Neuronal stem cell (in vitro differentiated cells): ENCODE results near the gene POLH.
"Not testable (repeated sequence)": the region's sequence is repeated elsewhere in the genome, so short reads cannot be mapped to it uniquely, and the experiment has no call there.

Source experiments
- DNase-seq: peaks from one replicate; pipeline ENCODE4 v3.0.0-alpha.2; 2013; ENCODE audit warnings: low spot score
- H2AFZ ChIP-seq: one replicate; pipeline ENCODE4 v1.6.1; 2013; ENCODE audit warnings: mild to moderate bottlenecking, low read length, inconsistent platforms
- H2AK5ac ChIP-seq: 2 replicates; pipeline ENCODE4 v1.6.1; 2013; ENCODE audit warnings: low read depth, mild to moderate bottlenecking, inconsistent platforms, low read length, moderate library complexity, mixed read lengths
- H2BK120ac ChIP-seq: 2 replicates; pipeline ENCODE4 v1.6.1; 2013; ENCODE audit warnings: low read depth, mild to moderate bottlenecking, inconsistent platforms, low read length, moderate library complexity, mixed read lengths
- H2BK12ac ChIP-seq: one replicate; pipeline ENCODE4 v1.6.1; 2013; ENCODE audit warnings: low read length, inconsistent platforms
- H2BK15ac ChIP-seq: 2 replicates; pipeline ENCODE4 v1.6.1; 2013; ENCODE audit warnings: mild to moderate bottlenecking, low read length, inconsistent platforms, mixed read lengths
- H2BK5ac ChIP-seq: one replicate; pipeline ENCODE4 v1.6.1; 2013; ENCODE audit warnings: inconsistent platforms, mild to moderate bottlenecking, low read length, moderate library complexity
- H3K14ac ChIP-seq: one replicate; pipeline ENCODE4 v1.6.1; 2013; ENCODE audit warnings: low read length, inconsistent platforms
- H3K18ac ChIP-seq: 2 replicates; pipeline ENCODE4 v1.6.1; 2013; ENCODE audit warnings: low read length, inconsistent platforms
- H3K23ac ChIP-seq: 2 replicates; pipeline ENCODE4 v1.6.1; 2013; ENCODE audit warnings: low read depth, mild to moderate bottlenecking, mixed read lengths, low read length, inconsistent platforms; ENCODE audit not compliant: poor library complexity
- H3K27ac ChIP-seq: replicated peaks from 3 replicates; pipeline ENCODE4 v1.5.1; 2013; ENCODE audit warnings: low read length, inconsistent platforms
- H3K27me3 ChIP-seq, 3 experiments: 2 replicates each; pipeline ENCODE4 v1.6.1; 2013; ENCODE audit warnings: low read length in 3 of 3, mild to moderate bottlenecking in 2 of 3, inconsistent platforms in 1 of 3, low read depth in 1 of 3, mixed read lengths in 1 of 3, moderate library complexity in 1 of 3; ENCODE audit not compliant: control insufficient read depth in 3 of 3, insufficient read depth in 3 of 3
- H3K36me3 ChIP-seq, 2 donors: replicated peaks in 1 of 2; 2 replicates each; pipeline ENCODE4 v1.6.1; 2013; ENCODE audit warnings: low read length in 2 of 2; ENCODE audit not compliant: control insufficient read depth in 2 of 2, insufficient read depth in 2 of 2
- H3K4ac ChIP-seq: 2 replicates; pipeline ENCODE4 v1.6.1; 2013; ENCODE audit warnings: inconsistent platforms, mild to moderate bottlenecking, low read length, moderate library complexity
- H3K4me1 ChIP-seq, 2 donors: 1 replicate in 1 of 2; 2 replicates in 1 of 2; pipeline ENCODE4 v1.6.1; 2013; ENCODE audit warnings: low read length in 2 of 2, low read depth in 1 of 2; ENCODE audit not compliant: control insufficient read depth in 2 of 2, insufficient read depth in 1 of 2
- H3K4me2 ChIP-seq: one replicate; pipeline ENCODE4 v1.6.1; 2013; ENCODE audit warnings: mild to moderate bottlenecking, low read length, inconsistent platforms; ENCODE audit not compliant: insufficient read depth, poor library complexity, severe bottlenecking
- H3K4me3 ChIP-seq, 2 donors: 2 replicates each; pipeline ENCODE4 v1.5.1; 2013; ENCODE audit warnings: low read length in 2 of 2, mild to moderate bottlenecking in 2 of 2, inconsistent platforms in 1 of 2, moderate library complexity in 1 of 2
- H3K79me1 ChIP-seq: one replicate; pipeline ENCODE4 v1.6.1; 2013; ENCODE audit warnings: low read depth, mild to moderate bottlenecking, inconsistent platforms, low read length, moderate library complexity
- H3K9ac ChIP-seq: one replicate; pipeline ENCODE4 v1.6.1; 2013; ENCODE audit warnings: mild to moderate bottlenecking, low read depth, low read length, inconsistent platforms; ENCODE audit not compliant: poor library complexity
- H3K9me3 ChIP-seq, 2 donors: replicated peaks in 1 of 2; 2 replicates each; pipeline versions ENCODE3 to v1.6.1; 2013; ENCODE audit warnings: low read length in 2 of 2, mild to moderate bottlenecking in 2 of 2, inconsistent platforms in 1 of 2, low read depth in 1 of 2, mixed read lengths in 1 of 2, moderate library complexity in 1 of 2; ENCODE audit not compliant: control insufficient read depth in 2 of 2, insufficient read depth in 1 of 2
- H4K8ac ChIP-seq: one replicate; pipeline ENCODE4 v1.6.1; 2013; ENCODE audit warnings: low read depth, mild to moderate bottlenecking, inconsistent platforms, low read length, moderate library complexity
- H4K91ac ChIP-seq: one replicate; pipeline ENCODE4 v1.6.1; 2013; ENCODE audit warnings: low read length, low read depth, mild to moderate bottlenecking, inconsistent platforms; ENCODE audit not compliant: poor library complexity
- WGBS, 2 donors: extraction: QIAGEN DNeasy Blood & Tissue Kit; methylation state at CpG; one replicate each; pipeline ENCODE4 v1.1.7; 2013; ENCODE audit warnings: missing lambda C conversion rate in 2 of 2, mixed read lengths in 1 of 2; ENCODE audit not compliant: insufficient read length in 2 of 2, insufficient replicate concordance in 1 of 2; ENCODE audit errors: extremely low coverage in 2 of 2; 5-methylcytosine and 5-hydroxymethylcytosine counted together

Gene POLH

GRCh38 chr6:43584892-43585570, 9.0 kb downstream of the POLH start:
- Histone ChIP-seq H2BK15ac (no peak overlapping the region), H3K4me3 (no peak overlapping the region), H3K27ac (no peak overlapping the region), H4K8ac (no peak overlapping the region), H3K9ac (no peak overlapping the region), H3K79me1 (no peaks in the 10 kb centered on the region), H3K23ac (no peak overlapping the region), H2BK120ac (no peak overlapping the region), H2AFZ (no peak overlapping the region), H4K91ac (no peak overlapping the region), H3K36me3 (peaks cover 20 to 80% of the 10 kb centered on the region in 2 donors), H3K9me3 (no peaks in the 10 kb centered on the region), H3K18ac (no peak overlapping the region), H2BK5ac (no peak overlapping the region), H3K4me1 (no peaks in the 10 kb centered on the region), H3K14ac (no peak overlapping the region), H2AK5ac (no peak overlapping the region), H3K4me2 (no peak overlapping the region), H3K4ac (no peak overlapping the region), H3K27me3 (no peaks in the 10 kb centered on the region), H2BK12ac (no peak overlapping the region)
- no peak for DNase-seq
- WGBS, 2 donors: no CpG with 5 or more reads among the region's 7 CpGs

GRCh38 chr6:43588194-43588593, 12.2 kb downstream of the POLH start:
- Histone ChIP-seq H4K91ac (no peak overlapping the region), H3K4me2 (no peak overlapping the region), H2BK15ac (no peak overlapping the region), H4K8ac (no peak overlapping the region), H2BK120ac (no peak overlapping the region), H3K9ac (no peak overlapping the region), H3K14ac (no peak overlapping the region), H3K18ac (no peak overlapping the region), H3K4me3 (no peak overlapping the region), H3K4ac (no peak overlapping the region), H3K36me3 (peaks cover 17 to 94% of the 10 kb centered on the region in 2 donors), H3K23ac (no peak overlapping the region), H2AK5ac (no peak overlapping the region), H3K4me1 (no peaks in the 10 kb centered on the region), H3K79me1 (no peaks in the 10 kb centered on the region), H2BK12ac (no peak overlapping the region), H3K27me3 (no peaks in the 10 kb centered on the region), H2BK5ac (no peak overlapping the region), H2AFZ (no peak overlapping the region), H3K27ac (no peak overlapping the region), H3K9me3 (no peaks in the 10 kb centered on the region)
- no peak for DNase-seq
- no CpG with 5 or more reads among the region's 5 CpGs for WGBS, 2 donors

GRCh38 chr6:43589564-43589963, 13.6 kb downstream of the POLH start:
- DNase-seq, H3K27me3 ChIP-seq, H3K4me1 ChIP-seq, H3K23ac ChIP-seq, H2AFZ ChIP-seq, H3K18ac ChIP-seq, H4K8ac ChIP-seq, H3K4me3 ChIP-seq, H2AK5ac ChIP-seq, H3K4me2 ChIP-seq, H3K9me3 ChIP-seq, H2BK12ac ChIP-seq, H3K79me1 ChIP-seq, H4K91ac ChIP-seq, H3K14ac ChIP-seq, H3K9ac ChIP-seq, H3K27ac ChIP-seq, H2BK5ac ChIP-seq, H2BK120ac ChIP-seq, H2BK15ac ChIP-seq, H3K4ac ChIP-seq: not testable (repeated sequence)
- peaks cover 11 to 92% of the 10 kb centered on the region in 2 donors for H3K36me3 ChIP-seq
- no CpG with 5 or more reads among the region's 1 CpG for WGBS, 2 donors

- Histone ChIP-seq H3K36me3 (peaks cover 0 to 81% of the 10 kb centered on the region in 2 donors), H3K14ac (no peak overlapping the region), H2BK120ac (no peak overlapping the region), H3K27me3 (no peaks in the 10 kb centered on the region), H2AFZ (no peak overlapping the region), H3K23ac (no peak overlapping the region), H3K4me2 (no peak overlapping the region), H3K9ac (no peak overlapping the region), H2BK5ac (no peak overlapping the region), H3K4ac (no peak overlapping the region), H2BK15ac (no peak overlapping the region), H3K27ac (no peak overlapping the region), H3K79me1 (no peaks in the 10 kb centered on the region), H3K18ac (no peak overlapping the region), H3K4me1 (no peaks in the 10 kb centered on the region), H3K4me3 (no peak overlapping the region), H3K9me3 (no peaks in the 10 kb centered on the region), H2AK5ac (no peak overlapping the region), H2BK12ac (no peak overlapping the region), H4K8ac (no peak overlapping the region), H4K91ac (no peak overlapping the region)
- WGBS, 2 donors: no CpG with 5 or more reads among the region's 1 CpG
- no peak for DNase-seq
Observed at GRCh38 chr6:43593938-43594337, 18.0 kb downstream of the POLH start.
